ENCODE data around the gene WFDC5.

WFDC5 gene

GRCh38 chr20:45094864-45095574, 20.0 kb downstream of the WFDC5 start:
- in situ Hi-C loops (cut with HindIII; ENCODE audit: low sequenced_read_pairs), result no loop called here
- no peak overlapping the region for H3K4me3 ChIP-seq (ENCODE audit: low read depth, low read length)
- no peak for TF ChIP-seq CTCF (IDR thresholded peaks at IDR 0.05; ENCODE audit: low read depth, low read length, missing control alignments)
- DNase-seq (ENCODE audit: low read depth), result no peak

GRCh38 chr20:45094201-45094600, 20.8 kb downstream of the WFDC5 start:
- in situ Hi-C loops (cut with HindIII; ENCODE audit: low sequenced_read_pairs), result no loop called here
- H3K4me3 ChIP-seq (ENCODE audit: low read depth, low read length), result no peak overlapping the region
- TF ChIP-seq CTCF (IDR thresholded peaks at IDR 0.05; ENCODE audit: low read depth, low read length, missing control alignments), result no peak
- DNase-seq (ENCODE audit: low read depth), result no peak

GRCh38 chr20:45092898-45093297, 22.1 kb downstream of the WFDC5 start:
- in situ Hi-C loops (cut with HindIII; ENCODE audit: low sequenced_read_pairs), result no loop called here
- no peak overlapping the region for H3K4me3 ChIP-seq (ENCODE audit: low read depth, low read length)
- no peak for DNase-seq (ENCODE audit: low read depth)
- no peak for TF ChIP-seq CTCF (IDR thresholded peaks at IDR 0.05; ENCODE audit: low read depth, low read length, missing control alignments)

GRCh38 chr20:45091366-45091765, 23.6 kb downstream of the WFDC5 start:
- TF ChIP-seq CTCF (IDR thresholded peaks at IDR 0.05; ENCODE audit: low read depth, low read length, missing control alignments), result no peak
- in situ Hi-C loops (cut with HindIII; ENCODE audit: low sequenced_read_pairs), result no loop called here

GRCh38 chr20:45090481-45090880, 24.5 kb downstream of the WFDC5 start:
- no peak overlapping the region for H3K4me3 ChIP-seq (ENCODE audit: low read depth, low read length)
- DNase-seq (ENCODE audit: low read depth), result no peak
- in situ Hi-C loops (cut with HindIII; ENCODE audit: low sequenced_read_pairs), result no loop called here
- TF ChIP-seq CTCF (IDR thresholded peaks at IDR 0.05; ENCODE audit: low read depth, low read length, missing control alignments), result no peak

More at GRCh38 chr20:45091366-45091765, 23.6 kb downstream of the WFDC5 start:
- no peak for DNase-seq (ENCODE audit: low read depth)
- H3K4me3 ChIP-seq (ENCODE audit: low read depth, low read length), result no peak overlapping the region

GRCh38 chr20:45088247-45088646, 26.7 kb downstream of the WFDC5 start:
- H3K4me3 ChIP-seq (ENCODE audit: low read depth, low read length), result no peak overlapping the region
- no peak for DNase-seq (ENCODE audit: low read depth)
- no peak for TF ChIP-seq CTCF (IDR thresholded peaks at IDR 0.05; ENCODE audit: low read depth, low read length, missing control alignments)
- in situ Hi-C loops (cut with HindIII; ENCODE audit: low sequenced_read_pairs), result no loop called here

Measured in astrocyte of the cerebellum (primary cell).